H1 (cell line): ENCODE data around the gene PCBP4.

ENCODE experiments used
- CEBPB ChIP-seq: IDR thresholded peaks from 2 replicates; pipeline ENCODE4 v1.6.1; 2012; ENCODE audit warnings: low read depth, low read length
- CTCF ChIP-seq, 3 experiments: IDR thresholded peaks; 1 replicate in 2 of 3; 2 replicates in 1 of 3; pipeline versions ENCODE4 v1.5.1 to v1.6.1; 2011; ENCODE audit warnings: low read length in 3 of 3, mild to moderate bottlenecking in 3 of 3, inconsistent platforms in 2 of 3, low read depth in 1 of 3, moderate library complexity in 1 of 3; ENCODE audit not compliant: insufficient read depth in 1 of 3; ENCODE audit errors: control extremely low read depth in 1 of 3
- EP300 ChIP-seq, 2 experiments: IDR thresholded peaks; 1 replicate in 1 of 2; 2 replicates in 1 of 2; pipeline ENCODE4 v1.6.1; 2011 to 2012; ENCODE audit warnings: low read depth in 2 of 2, low read length in 2 of 2, mild to moderate bottlenecking in 2 of 2, borderline replicate concordance in 1 of 2, inconsistent platforms in 1 of 2, moderate library complexity in 1 of 2
- EZH2 ChIP-seq: fragments of 200-600 bp; sonication (generic); IDR thresholded peaks from 2 replicates; pipeline ENCODE4 v1.7.1; 2012; ENCODE audit warnings: low read depth, mild to moderate bottlenecking, moderate library complexity, low read length, inconsistent platforms; ENCODE audit not compliant: severe bottlenecking
- KDM1A ChIP-seq: fragments of 200-600, 300-600 bp; sonication (generic); IDR thresholded peaks from 2 replicates; pipeline ENCODE4 v1.7.1; 2016; ENCODE audit warnings: mild to moderate bottlenecking, low read length, borderline replicate concordance
- NRF1 ChIP-seq: IDR thresholded peaks from 2 replicates; pipeline ENCODE4 v1.6.1; 2011; ENCODE audit warnings: mild to moderate bottlenecking, low read depth, low read length, improper control_type of control experiment
- POLR2A ChIP-seq, 2 experiments: IDR thresholded peaks; 1 replicate in 1 of 2; 2 replicates in 1 of 2; pipeline ENCODE4 v1.6.1; 2011; ENCODE audit warnings: low read depth in 2 of 2, low read length in 2 of 2, mild to moderate bottlenecking in 2 of 2; ENCODE audit errors: control extremely low read depth in 1 of 2
- POLR2AphosphoS5 ChIP-seq: IDR thresholded peaks from 2 replicates; pipeline ENCODE4 v1.6.1; 2011; ENCODE audit warnings: low read depth, low read length
- RAD21 ChIP-seq, 2 experiments: IDR thresholded peaks in 1 of 2; conservative IDR thresholded peaks in 1 of 2; 2 replicates each; pipeline ENCODE4 v1.6.1; 2011; ENCODE audit warnings: low read depth in 2 of 2, low read length in 2 of 2, improper control_type of control experiment in 1 of 2, inconsistent platforms in 1 of 2, mild to moderate bottlenecking in 1 of 2, moderate library complexity in 1 of 2
- SUZ12 ChIP-seq: fragments of 200-600 bp; sonication (generic); IDR thresholded peaks from 2 replicates; pipeline ENCODE4 v1.6.1; 2012; ENCODE audit warnings: mild to moderate bottlenecking, inconsistent platforms, low read length, moderate library complexity, mixed read lengths
- TAF1 ChIP-seq: IDR thresholded peaks from 2 replicates; pipeline ENCODE4 v1.6.1; 2011; ENCODE audit warnings: mild to moderate bottlenecking, low read depth, low read length
- ZNF274 ChIP-seq: IDR thresholded peaks from 2 replicates; pipeline ENCODE4 v1.7.0; 2012; ENCODE audit warnings: low read length, borderline replicate concordance; ENCODE audit errors: extremely low read depth
- TF ChIP-seq, protein P1 (sequence below): IDR thresholded peaks from 2 replicates; pipeline ENCODE4 v1.6.1; 2011; ENCODE audit warnings: low read length, improper control_type of control experiment
- TF ChIP-seq, protein P2 (sequence below): IDR thresholded peaks from 2 replicates; pipeline ENCODE4 v1.6.1; 2012; ENCODE audit warnings: inconsistent platforms

- no peak for TF ChIP-seq POLR2AphosphoS5
- TF ChIP-seq SUZ12: no peak
- TF ChIP-seq CTCF (IDR thresholded peaks at IDR 0.05; ENCODE audit: control extremely low read depth in 1 of 3, insufficient read depth in 1 of 3, low read depth in 1 of 3, low read length in 3 of 3): no peak
- TF ChIP-seq, protein P1, sequence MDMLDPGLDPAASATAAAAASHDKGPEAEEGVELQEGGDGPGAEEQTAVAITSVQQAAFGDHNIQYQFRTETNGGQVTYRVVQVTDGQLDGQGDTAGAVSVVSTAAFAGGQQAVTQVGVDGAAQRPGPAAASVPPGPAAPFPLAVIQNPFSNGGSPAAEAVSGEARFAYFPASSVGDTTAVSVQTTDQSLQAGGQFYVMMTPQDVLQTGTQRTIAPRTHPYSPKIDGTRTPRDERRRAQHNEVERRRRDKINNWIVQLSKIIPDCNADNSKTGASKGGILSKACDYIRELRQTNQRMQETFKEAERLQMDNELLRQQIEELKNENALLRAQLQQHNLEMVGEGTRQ: no peak
- no peak for TF ChIP-seq POLR2A (IDR thresholded peaks at IDR 0.05; ENCODE audit: control extremely low read depth in 1 of 2, low read depth in 2 of 2, low read length in 2 of 2)
- no peak for TF ChIP-seq TAF1
- TF ChIP-seq EP300 (IDR thresholded peaks at IDR 0.05; ENCODE audit: borderline replicate concordance in 1 of 2, low read depth in 2 of 2, low read length in 2 of 2): no peak
- TF ChIP-seq, protein P2, sequence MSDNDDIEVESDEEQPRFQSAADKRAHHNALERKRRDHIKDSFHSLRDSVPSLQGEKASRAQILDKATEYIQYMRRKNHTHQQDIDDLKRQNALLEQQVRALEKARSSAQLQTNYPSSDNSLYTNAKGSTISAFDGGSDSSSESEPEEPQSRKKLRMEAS: no peak
- no peak for TF ChIP-seq EZH2
- TF ChIP-seq ZNF274: no peak
- TF ChIP-seq RAD21 (IDR thresholded peaks at IDR 0.05 in 1 of 2, conservative IDR thresholded peaks at IDR 0.05 in 1 of 2; ENCODE audit: low read depth in 2 of 2, low read length in 2 of 2): no peak
- no peak for TF ChIP-seq NRF1
- TF ChIP-seq CEBPB: no peak
- no peak for TF ChIP-seq KDM1A
Measured at GRCh38 chr3:51966486-51966885, 768 bp downstream of the PCBP4 start.
